Fibroblast of the conjunctiva (primary cell): ENCODE results near the gene JARID2.
A peak's percentile ranks its signal among the peaks of the same experiment; 100 is the strongest.
"Not testable (repeated sequence)": the region's sequence is repeated elsewhere in the genome, so short reads cannot be mapped to it uniquely, and the experiment has no call there.

ENCODE experiments used
- DNase-seq: peaks from one replicate; pipeline ENCODE4 v3.0.0-alpha.2; 2010; ENCODE audit warnings: low read depth

Gene JARID2

DNA sequence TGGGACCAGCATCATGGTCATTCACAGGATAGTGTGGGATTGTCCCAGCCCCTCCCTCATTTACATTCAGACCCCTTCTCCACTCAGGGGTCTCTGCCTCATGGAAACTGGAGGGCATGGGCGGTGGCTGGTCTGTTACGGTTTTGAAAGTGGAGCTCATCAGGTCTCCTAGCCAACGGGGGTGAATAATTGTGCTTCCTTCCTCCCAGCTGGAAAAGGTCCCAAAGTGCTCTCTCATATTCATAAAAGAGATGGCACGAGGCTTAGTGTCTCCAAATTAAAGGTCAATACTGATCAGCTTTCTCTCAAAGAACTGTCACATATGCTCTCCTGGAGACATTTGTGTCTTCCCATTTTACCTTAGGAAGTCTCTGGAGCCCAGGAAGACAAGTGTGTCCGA, 19.9 kb downstream of the JARID2 start:
- DNase-seq = no peak

DNA sequence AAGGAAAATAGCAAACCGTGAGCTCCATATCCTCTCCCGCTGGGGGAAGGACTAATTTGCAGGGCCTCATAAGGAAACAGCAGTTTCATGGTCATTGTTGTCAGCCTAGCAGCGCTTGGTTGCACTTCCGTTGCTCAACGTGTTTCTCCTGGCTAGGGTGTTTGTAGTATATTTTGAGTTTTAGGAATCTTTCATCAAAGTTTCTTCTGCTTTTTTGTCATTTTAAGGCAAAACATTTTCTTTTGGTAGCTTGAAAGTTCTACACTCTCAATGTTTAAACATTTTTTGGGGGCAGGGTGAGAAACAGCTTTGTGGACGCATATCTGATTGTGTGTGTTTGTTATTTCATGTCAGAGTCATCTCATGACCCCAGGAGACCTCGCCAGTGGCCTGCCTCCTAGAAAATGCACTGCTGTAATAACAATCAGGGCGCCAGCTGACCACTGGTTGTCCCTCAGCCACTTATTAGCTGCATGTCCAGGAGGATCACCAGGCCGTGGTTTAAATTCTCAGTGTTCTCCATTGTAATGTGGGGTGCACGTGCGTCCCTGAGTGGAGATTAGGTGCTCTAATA, 20.6 kb downstream of the JARID2 start:
- DNase-seq = no peak

DNA sequence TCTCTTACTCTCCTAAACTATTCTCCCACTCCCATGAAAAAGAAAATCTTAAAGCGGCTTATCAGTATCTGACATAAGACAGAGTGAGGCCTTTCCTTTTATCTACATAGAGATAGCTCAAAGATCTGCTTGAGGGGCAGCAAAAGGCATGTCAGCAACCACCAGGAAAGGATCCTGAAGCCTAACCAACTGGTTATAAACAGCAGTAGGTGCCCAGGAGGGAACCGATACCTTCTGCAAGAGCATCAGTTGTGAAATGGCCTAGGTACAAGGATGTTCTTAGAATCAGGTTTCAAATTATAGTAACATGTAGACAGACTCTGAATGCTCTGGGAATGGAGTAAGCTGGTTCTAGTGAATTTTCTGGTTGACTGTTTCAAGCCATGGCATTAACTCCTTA, 21.4 kb downstream of the JARID2 start:
- no peak for DNase-seq

DNA sequence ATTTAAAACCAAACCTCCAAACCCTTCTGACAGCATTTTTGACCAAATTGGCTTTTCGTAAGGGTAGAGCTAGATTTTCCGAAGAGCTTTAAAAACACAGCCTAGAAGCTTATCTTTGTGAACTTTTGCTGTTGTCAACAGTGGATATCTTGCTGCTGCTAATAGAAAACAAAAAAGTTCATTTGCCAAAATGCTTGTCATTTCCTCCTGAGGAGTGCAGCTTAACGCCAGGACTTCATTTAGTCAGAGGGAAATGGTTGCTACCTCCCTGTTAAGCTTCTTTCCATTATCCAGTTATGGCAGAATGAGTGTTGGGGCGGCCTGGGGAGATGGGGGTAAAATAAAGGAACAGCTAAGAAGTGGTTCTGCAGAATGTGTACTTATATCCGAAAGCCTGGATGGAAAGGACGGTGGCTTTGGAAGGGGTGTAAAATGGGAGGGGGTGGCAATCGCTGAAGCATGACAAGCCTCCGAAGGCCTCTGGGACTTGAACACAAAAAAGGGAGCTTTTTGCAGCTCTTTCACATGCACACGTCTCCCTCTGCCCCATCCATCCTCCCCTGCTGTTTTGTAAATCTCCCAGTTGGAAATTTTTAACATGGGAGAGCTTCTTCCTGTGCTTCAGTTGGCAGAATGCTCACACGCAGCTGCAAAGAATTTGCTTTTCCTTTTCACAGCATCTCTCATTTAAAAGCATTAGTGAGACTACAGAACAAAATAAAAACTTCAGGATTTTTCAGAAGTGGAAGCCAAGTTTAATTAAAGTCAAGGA, 22.5 kb downstream of the JARID2 start:
- DNase-seq = no peak

DNA sequence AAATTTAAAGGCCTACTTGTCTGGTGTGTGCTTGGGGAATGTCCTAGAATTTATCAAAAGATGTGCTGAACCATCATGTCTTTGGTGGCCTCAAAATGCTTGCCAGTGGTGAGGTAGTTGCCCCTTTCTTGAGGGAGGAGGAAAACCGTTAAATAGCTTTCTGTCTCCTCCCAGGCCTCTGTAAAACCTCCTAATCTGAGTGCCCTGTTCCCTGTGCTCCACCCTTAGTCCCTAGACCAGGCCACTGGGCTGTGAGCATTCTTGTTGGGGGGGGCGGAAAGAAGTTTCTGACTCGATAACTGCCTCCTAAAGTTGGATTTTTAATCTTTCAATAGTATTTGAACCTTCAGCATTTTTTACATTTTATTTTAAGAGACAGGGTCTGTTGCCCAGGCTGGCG, 23.1 kb downstream of the JARID2 start:
- no peak for DNase-seq

DNA sequence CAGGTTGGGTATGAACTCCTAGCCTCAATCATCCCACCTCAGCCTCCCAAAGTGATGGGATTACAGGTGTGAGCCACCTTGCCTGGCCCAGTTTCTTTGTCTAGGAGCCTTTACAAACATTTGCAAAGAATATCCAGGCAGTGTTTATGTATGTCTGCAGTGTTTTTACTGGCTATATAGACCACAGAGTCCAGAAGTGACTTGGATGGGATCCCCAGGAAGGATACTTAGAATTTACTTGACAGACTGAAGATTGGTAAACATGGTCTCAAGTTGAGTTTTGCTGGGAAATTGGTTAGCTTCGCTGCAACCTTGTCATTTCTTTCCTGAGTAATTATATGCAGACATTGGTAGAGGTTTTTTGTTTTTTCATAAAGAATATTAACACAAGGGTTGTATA, 23.8 kb downstream of the JARID2 start:
- DNase-seq = no peak

DNA sequence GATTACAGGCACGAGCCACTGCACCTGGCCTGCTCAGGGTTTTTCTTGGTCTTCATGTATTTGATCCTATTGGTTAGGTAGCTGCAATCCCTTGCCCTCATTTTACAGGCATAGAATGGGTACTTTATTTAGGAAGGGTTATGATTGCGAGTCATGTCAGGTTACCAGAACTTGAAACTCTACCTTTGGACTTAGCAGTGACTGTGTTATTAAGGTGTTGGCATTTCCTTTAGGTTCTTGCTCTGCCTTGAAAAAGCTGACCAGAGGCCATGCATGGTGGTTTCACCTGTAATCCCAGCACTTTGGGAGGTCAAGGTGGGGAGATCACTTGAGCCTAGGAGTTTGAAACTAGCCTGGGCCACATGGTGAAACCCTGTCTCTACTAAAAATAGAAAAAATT, 24.5 kb downstream of the JARID2 start:
- no peak for DNase-seq

DNA sequence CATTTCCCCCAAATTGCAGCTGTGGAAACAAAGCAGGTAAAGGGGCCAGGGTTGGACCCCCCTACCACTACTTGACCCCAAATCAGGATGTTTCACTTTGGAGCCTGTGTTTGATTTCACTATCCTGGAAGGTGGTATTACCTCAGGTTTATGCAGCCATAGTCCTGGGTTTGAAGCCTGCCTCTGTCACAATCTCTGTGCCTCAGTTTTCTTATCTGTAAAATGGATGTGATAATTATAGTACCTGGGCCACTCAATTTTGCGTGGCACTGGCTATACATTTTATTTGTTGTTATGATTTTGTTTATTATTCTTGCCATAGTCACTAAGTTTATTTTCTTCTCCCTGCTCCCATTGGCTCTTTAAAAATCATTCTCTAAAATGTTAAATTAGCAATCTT, 26.7 kb downstream of the JARID2 start:
- no peak for DNase-seq

DNA sequence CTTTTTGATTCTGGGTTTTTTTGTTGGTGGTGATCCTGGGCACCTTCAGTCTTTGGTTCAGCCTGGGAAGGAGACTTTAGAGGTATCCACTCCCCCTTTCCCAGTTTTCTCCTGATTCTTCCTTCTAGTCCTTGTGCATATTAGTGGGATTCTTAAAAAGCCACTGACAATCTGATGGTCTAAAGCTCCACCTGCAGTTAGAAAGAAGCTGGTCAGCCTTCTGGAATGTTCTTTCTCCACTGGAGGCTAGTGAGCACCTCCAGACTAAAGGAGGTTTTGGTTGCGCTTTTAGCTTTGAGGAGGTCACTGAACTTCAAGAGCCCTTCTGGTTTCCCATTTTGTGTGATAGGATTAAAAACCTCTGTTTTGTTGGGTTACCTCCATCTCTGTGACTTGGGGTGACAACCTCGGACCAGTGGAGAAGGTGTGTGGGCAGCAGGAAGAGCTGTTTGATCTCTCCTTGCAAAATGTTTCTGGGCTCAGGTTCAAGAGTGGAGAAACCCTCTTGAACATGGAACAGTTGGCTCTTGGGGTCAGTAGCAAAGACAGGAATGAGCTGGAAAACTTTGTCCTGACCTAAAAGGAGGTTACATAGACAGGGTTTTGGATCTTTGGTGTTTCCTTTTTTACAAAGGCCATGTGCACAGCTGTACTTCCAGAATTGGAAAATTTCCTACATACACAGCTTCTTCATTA, 29.0 kb downstream of the JARID2 start:
- no peak for DNase-seq

DNA sequence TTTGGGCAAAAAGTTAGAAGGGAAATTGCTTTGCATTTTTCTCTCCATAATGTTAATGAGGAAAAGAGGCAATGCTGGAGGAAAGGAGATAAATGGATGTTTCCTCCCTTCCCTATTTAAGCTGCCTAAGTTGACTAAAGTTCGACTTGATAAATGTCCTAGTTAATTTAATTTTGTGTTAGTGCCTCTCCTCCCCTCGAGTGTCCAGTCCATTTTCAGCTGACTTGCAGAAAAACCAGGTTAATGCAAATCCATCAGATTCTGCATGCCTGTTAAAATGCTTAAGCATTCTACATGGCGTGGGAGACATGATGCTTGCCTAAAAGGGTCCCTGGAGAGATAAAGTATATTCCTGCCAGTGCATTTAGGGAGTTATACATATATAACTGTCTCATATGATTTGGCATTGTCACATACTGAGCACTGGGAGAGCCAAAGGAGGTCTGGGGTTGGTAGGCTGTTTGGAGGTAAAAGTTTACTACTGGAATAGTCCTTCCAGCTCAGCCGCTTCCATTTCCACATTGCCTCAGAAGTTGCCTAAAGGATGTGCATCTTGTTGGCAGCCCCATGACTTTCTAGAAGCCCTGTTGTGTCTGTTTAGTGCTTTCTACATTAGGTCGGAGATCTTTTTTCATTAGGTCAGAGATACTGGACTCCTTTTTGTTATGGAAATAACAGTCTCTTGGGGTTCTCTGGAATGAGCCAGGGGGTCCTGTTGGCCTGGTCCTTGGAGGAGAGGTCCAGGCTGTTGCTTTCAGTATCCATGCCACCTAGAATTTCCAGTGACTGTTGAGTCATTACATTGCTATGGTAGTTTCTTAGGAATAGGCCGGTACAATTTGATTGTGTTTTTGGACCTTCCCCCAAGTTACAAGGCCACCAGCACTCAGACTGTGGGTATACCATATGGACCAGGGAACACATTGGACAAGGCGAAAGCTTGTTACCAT, 30.4 kb downstream of the JARID2 start:
- DNase-seq = no peak

DNA sequence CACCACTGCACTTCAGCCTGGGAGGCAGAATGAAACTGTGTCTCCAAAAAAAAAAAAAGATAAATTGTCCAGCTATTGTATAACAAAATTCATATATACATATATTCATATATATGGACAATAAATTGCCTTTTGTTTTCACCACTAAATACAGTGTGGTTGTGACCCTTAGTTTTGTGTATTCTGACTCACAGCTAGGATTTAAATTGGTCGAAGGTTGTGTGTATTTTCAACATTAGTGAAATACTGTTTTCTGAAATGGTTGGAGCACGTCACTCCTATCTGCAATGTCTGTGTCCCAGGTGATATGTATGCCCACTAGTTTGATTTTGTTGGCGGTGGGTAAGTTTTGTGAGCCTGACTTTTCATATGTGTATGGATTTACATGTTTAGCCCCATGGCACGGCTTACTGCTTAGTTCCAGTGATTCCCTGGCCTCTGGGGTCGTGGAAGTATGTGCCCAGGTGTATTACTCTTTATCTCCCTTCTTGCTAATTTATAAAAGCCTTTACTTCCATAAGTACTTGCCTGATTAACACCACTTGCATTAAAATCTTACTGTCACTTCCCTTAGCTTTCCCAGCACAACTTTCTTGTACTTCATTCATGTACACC, 33.3 kb downstream of the JARID2 start:
- DNase-seq = no peak

DNA sequence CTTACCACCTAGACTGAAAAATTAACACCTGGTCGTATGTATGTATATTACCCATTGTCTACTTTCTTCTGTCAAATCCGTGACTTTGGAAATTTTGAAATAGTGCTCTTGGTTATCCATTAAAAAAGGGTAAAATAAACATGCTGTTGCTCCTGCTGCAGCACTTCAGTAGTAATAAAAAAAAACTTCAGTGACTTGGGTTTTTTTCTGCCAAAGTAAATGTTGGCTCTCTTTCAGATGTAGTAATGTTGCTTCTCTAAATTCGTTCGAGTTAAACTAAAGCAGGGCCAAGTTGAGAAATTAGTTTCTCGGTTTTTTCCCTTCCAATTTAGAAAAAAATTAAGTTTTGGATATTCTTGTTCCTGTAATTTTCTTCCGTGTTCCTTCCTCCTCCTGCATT, 34.2 kb downstream of the JARID2 start:
- DNase-seq = peak; percentile 52

DNA sequence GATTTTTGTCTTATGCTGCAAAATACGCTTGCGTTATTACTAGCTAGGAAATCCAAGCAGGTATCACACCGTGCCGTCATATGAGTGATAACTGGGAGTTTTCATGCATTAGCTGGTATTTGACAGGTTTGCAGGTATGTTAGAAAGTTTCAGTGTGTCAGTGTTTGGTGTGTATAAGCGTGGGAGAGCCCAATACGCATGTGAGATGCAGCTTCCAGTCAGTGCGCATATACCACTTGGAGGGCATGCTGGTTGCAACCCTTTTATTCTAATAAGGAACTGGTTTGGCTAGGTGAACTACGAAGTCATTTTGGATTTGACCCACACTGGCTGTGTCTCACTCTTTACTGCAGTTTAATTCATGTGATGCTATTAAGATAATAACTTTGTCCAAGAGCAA, 35.1 kb downstream of the JARID2 start:
- DNase-seq = no peak

DNA sequence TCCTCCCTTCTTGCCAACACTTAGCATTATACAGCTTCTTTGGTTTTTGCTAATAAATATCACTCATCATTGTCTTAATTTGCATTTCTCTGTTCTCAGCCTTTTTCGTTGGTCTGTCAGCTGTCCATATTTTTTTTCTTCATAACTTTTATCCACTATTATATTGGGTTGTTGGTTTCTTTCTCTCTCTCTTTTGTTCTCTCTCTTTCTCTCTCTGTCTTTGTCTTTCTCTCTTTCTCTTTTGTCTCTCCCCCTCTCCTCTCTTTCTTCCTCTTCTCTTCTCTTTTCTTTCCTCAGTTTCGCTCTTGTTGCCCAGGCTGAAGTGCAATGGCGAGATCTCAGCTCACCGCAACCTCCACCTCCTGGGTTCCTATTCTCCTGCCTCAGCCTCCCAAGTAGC, 36.5 kb downstream of the JARID2 start:
- no peak for DNase-seq

DNA sequence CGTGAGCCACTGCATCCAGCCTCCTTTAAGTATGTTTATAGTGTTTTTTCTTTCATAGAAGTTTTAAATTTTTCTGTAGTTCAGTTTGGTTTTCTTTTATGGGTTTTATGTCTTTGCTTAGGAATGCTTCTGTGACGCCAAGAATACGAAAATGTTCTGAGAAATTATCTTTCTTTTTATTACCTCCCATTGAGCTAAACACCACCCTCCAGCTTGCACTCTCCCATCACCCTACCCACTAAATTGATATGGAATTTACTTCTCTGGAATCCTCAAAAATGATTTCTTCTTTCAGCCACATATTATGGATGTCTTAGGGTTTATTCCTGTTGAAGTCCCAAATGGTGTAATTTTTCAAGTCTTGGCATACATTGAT, 38.1 kb downstream of the JARID2 start:
- DNase-seq = no peak

DNA sequence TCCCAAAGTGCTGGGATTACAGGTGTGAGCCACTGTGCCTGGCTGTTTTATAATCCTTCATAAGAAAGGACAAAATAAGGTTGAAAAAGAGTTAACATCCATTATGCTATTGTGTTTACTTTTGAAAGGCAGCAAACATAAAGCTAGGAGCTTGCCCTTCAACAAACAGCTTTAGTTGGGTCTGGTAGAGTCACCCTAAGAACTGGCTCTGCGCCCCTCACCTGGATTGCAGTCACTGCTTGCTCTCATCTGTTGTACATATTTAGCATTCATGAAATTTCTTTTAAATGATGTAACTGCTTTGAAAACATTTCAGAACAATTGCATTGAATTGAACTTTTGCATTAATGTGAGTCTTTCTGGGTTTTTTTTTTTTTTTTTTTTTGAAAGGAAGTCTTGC, 38.9 kb downstream of the JARID2 start:
- DNase-seq = peak; percentile 24

DNA sequence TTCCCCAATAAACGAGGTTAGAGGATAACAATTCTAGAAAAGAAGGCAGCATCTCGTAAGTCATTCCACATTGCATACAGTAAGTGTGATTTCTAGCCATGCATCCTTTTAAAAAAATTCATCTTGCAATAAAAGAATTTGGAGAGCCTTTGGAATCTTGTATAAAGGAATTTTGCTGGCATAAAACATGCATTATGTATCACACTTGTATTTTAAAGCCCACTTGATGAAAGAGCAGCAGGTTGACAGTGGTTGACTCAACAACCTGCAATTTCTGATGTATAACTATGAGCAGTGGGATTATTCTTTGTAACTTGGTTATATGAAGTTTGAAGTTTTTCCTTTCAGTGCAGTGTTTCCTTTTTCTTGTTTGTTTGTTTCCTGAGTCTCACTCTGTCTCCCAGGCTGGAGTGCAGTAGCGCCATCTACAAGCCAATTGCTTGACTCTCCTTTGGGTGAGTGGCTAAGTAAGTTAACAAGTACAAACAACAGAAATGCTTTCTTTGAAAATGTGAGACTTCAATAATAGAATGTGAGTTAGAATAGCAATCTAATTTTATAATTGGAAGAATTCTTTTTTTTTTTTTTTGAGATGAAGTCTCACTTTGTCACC, 39.9 kb downstream of the JARID2 start:
- no peak for DNase-seq

DNA sequence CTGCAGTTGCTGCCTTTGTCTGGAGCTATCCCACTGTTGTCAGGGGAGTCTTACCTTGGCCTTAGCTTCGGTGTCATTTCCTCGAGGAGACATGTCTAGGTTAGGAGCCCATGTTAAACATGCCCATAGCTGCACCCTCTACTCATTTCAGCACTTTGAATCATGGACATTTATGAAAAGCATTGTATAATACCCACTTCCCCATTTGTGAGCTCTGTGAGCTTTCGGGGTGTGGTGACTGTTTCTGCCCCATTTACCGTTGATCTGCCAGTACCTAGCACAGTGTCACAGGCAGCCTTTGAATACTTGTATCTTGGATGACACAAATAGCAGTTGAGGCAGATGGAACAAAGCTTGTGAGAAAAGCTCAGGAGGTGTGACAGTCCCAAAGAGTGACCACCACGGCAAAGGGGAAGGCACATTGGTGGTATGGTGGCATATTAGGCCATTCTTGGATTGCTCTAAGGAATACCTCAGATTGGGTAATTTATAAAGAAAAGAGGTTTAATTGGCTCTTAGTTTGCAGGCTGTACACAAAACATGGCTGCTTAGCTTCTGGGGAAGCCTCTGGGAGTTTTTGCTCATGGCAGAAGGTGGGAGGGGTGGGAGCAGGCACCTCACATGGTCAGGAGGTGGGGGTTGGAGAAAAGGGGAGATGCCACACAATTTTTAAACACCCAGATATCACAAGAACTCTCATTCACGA, 42.0 kb downstream of the JARID2 start:
- DNase-seq = no peak

DNA sequence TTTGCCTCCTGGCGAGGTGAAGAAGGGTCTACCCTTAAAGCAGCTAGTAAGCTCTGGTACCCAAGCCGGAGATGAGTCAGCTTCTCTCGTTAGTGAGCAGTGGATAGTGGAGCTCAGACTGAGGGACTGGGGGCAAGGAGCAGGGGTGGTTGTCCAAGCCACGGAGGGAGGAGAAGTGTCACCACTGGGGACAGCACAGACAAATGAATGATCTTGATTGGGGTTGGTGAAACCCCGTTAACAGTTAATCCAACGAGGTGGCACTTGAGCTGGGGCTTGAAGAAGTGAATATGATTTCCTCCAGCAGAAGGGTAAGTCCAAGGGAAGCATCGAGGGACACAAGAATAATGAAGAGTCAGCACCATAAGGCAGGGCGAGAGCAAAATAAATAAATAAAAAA, 43.0 kb downstream of the JARID2 start:
- DNase-seq = no peak

DNA sequence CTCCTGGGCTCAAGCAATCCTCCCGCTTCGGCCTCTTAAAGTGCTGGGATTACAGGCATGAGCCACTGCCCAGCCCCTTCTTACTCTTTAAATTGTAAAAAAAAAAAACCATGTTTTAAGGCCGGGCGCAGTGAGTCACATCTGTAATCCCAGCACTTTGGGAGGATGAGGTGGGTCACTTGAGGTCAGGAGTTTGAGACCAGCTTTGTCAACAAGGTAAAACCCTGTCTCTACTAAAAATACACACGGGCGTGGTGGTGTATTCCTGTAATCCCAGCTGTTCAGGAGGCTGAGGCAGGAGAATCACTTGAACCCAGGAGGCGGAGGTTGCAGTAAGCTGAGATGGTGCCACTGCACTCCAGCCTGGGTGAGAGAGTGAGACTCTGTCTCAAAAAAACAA, 43.6 kb downstream of the JARID2 start:
- not testable (repeated sequence) for DNase-seq
